ENCODE results near the gene HSPH1.
A peak's percentile ranks its signal among the peaks of the same experiment; 100 is the strongest.

HSPH1 gene

GRCh38 chr13:31166591-31166990 is 4.9 kb upstream of the HSPH1 start:
- H3K4me1 Mint-ChIP-seq (ENCODE audit: low read depth) = peaks cover 31% of the 10 kb centered on the region
- no peaks in the 10 kb centered on the region for H3K27me3 Mint-ChIP-seq (ENCODE audit: low read depth)
- no peaks in the 10 kb centered on the region for H3K9me3 Mint-ChIP-seq
- no peak overlapping the region for H3K4me3 Mint-ChIP-seq
- no peaks in the 10 kb centered on the region for H3K36me3 Mint-ChIP-seq (ENCODE audit: low read depth)
- H3K27ac Mint-ChIP-seq = no peak overlapping the region

- Mint-ChIP-seq H3K4me1 (ENCODE audit: low read depth) (peaks cover 38% of the 10 kb centered on the region), H3K27ac (peak overlapping the region; percentile 99), H3K27me3 (ENCODE audit: low read depth) (no peaks in the 10 kb centered on the region), H3K4me3 (peak overlapping the region; percentile 94), H3K9me3 (no peaks in the 10 kb centered on the region), H3K36me3 (ENCODE audit: low read depth) (peaks cover 17% of the 10 kb centered on the region)
These were observed 676 bp upstream of the HSPH1 start for GRCh38 chr13:31162151-31163008.

- Mint-ChIP-seq H3K4me1 (ENCODE audit: low read depth) (peaks cover 36% of the 10 kb centered on the region), H3K27me3 (ENCODE audit: low read depth) (no peaks in the 10 kb centered on the region), H3K27ac (peak overlapping the region; percentile 99), H3K9me3 (no peaks in the 10 kb centered on the region), H3K36me3 (ENCODE audit: low read depth) (peaks cover 19% of the 10 kb centered on the region), H3K4me3 (peak overlapping the region; percentile 94)
These were observed 697 bp downstream of the HSPH1 start for GRCh38 chr13:31160857-31161556.

GRCh38 chr13:31159306-31159705 is 2.4 kb downstream of the HSPH1 start:
- H3K4me1 Mint-ChIP-seq (ENCODE audit: low read depth) = peaks cover 44% of the 10 kb centered on the region

GRCh38 chr13:31154939-31155338 is 6.8 kb downstream of the HSPH1 start:
- Mint-ChIP-seq H3K36me3 (ENCODE audit: low read depth) (peaks cover 55% of the 10 kb centered on the region), H3K27me3 (ENCODE audit: low read depth) (no peaks in the 10 kb centered on the region), H3K9me3 (no peaks in the 10 kb centered on the region), H3K27ac (no peak overlapping the region), H3K4me1 (ENCODE audit: low read depth) (peaks cover 36% of the 10 kb centered on the region), H3K4me3 (no peak overlapping the region)

More at GRCh38 chr13:31159306-31159705, 2.4 kb downstream of the HSPH1 start:
- H3K27ac Mint-ChIP-seq = peak overlapping the region; percentile 64
- peak overlapping the region; percentile 94 for H3K4me3 Mint-ChIP-seq
- peaks cover 26% of the 10 kb centered on the region for H3K36me3 Mint-ChIP-seq (ENCODE audit: low read depth)
- H3K27me3 Mint-ChIP-seq (ENCODE audit: low read depth) = no peaks in the 10 kb centered on the region
- H3K9me3 Mint-ChIP-seq = no peaks in the 10 kb centered on the region

GRCh38 chr13:31151837-31152236 is 9.9 kb downstream of the HSPH1 start:
- H3K36me3 Mint-ChIP-seq (ENCODE audit: low read depth) = peaks cover 60% of the 10 kb centered on the region
- no peak overlapping the region for H3K4me3 Mint-ChIP-seq
- H3K9me3 Mint-ChIP-seq = no peaks in the 10 kb centered on the region
- no peaks in the 10 kb centered on the region for H3K27me3 Mint-ChIP-seq (ENCODE audit: low read depth)
- H3K4me1 Mint-ChIP-seq (ENCODE audit: low read depth) = peaks cover 27% of the 10 kb centered on the region
- H3K27ac Mint-ChIP-seq = no peak overlapping the region

GRCh38 chr13:31150315-31150985 is 11.3 kb downstream of the HSPH1 start:
- H3K36me3 Mint-ChIP-seq (ENCODE audit: low read depth) = peaks cover 70% of the 10 kb centered on the region
- no peak overlapping the region for H3K27ac Mint-ChIP-seq
- H3K4me3 Mint-ChIP-seq = no peak overlapping the region
- no peaks in the 10 kb centered on the region for H3K27me3 Mint-ChIP-seq (ENCODE audit: low read depth)
- H3K4me1 Mint-ChIP-seq (ENCODE audit: low read depth) = peaks cover 26% of the 10 kb centered on the region
- H3K9me3 Mint-ChIP-seq = no peaks in the 10 kb centered on the region

- Mint-ChIP-seq H3K4me3 (no peak overlapping the region), H3K36me3 (ENCODE audit: low read depth) (peaks cover 74% of the 10 kb centered on the region), H3K9me3 (no peaks in the 10 kb centered on the region), H3K27ac (no peak overlapping the region), H3K4me1 (ENCODE audit: low read depth) (peaks cover 30% of the 10 kb centered on the region), H3K27me3 (ENCODE audit: low read depth) (no peaks in the 10 kb centered on the region)
These were observed 12.1 kb downstream of the HSPH1 start for GRCh38 chr13:31149604-31150003.

GRCh38 chr13:31145417-31145816 is 16.3 kb downstream of the HSPH1 start:
- H3K27ac Mint-ChIP-seq = no peak overlapping the region
- no peaks in the 10 kb centered on the region for H3K9me3 Mint-ChIP-seq
- no peak overlapping the region for H3K4me3 Mint-ChIP-seq
- H3K36me3 Mint-ChIP-seq (ENCODE audit: low read depth) = peaks cover 73% of the 10 kb centered on the region
- peaks cover 28% of the 10 kb centered on the region for H3K4me1 Mint-ChIP-seq (ENCODE audit: low read depth)
- H3K27me3 Mint-ChIP-seq (ENCODE audit: low read depth) = no peaks in the 10 kb centered on the region

- no peaks in the 10 kb centered on the region for H3K9me3 Mint-ChIP-seq
- peaks cover 32% of the 10 kb centered on the region for H3K4me1 Mint-ChIP-seq (ENCODE audit: low read depth)
- H3K27ac Mint-ChIP-seq = no peak overlapping the region
- peaks cover 64% of the 10 kb centered on the region for H3K36me3 Mint-ChIP-seq (ENCODE audit: low read depth)
- H3K4me3 Mint-ChIP-seq = no peak overlapping the region
- H3K27me3 Mint-ChIP-seq (ENCODE audit: low read depth) = no peaks in the 10 kb centered on the region
These were observed 23.2 kb downstream of the HSPH1 start for GRCh38 chr13:31138515-31138914.

- no peak overlapping the region for H3K27ac Mint-ChIP-seq
- H3K4me3 Mint-ChIP-seq = no peak overlapping the region
- peaks cover 50% of the 10 kb centered on the region for H3K36me3 Mint-ChIP-seq (ENCODE audit: low read depth)
- peaks cover 32% of the 10 kb centered on the region for H3K4me1 Mint-ChIP-seq (ENCODE audit: low read depth)
- H3K27me3 Mint-ChIP-seq (ENCODE audit: low read depth) = no peaks in the 10 kb centered on the region
- no peaks in the 10 kb centered on the region for H3K9me3 Mint-ChIP-seq
These were observed 25.0 kb downstream of the HSPH1 start for GRCh38 chr13:31136724-31137123.

GRCh38 chr13:31134039-31134711 is 27.5 kb downstream of the HSPH1 start:
- Mint-ChIP-seq H3K36me3 (ENCODE audit: low read depth) (peaks cover 37% of the 10 kb centered on the region), H3K4me3 (peak overlapping the region; percentile 16), H3K27me3 (ENCODE audit: low read depth) (no peaks in the 10 kb centered on the region), H3K4me1 (ENCODE audit: low read depth) (peaks cover 37% of the 10 kb centered on the region), H3K27ac (peak overlapping the region; percentile 69), H3K9me3 (no peaks in the 10 kb centered on the region)

GRCh38 chr13:31133621-31134020 is 28.1 kb downstream of the HSPH1 start:
- peak overlapping the region; percentile 69 for H3K27ac Mint-ChIP-seq
- H3K27me3 Mint-ChIP-seq (ENCODE audit: low read depth) = peaks cover 4% of the 10 kb centered on the region
- peaks cover 33% of the 10 kb centered on the region for H3K36me3 Mint-ChIP-seq (ENCODE audit: low read depth)
- no peaks in the 10 kb centered on the region for H3K9me3 Mint-ChIP-seq
- H3K4me1 Mint-ChIP-seq (ENCODE audit: low read depth) = peaks cover 38% of the 10 kb centered on the region
- H3K4me3 Mint-ChIP-seq = no peak overlapping the region

- Mint-ChIP-seq H3K27me3 (ENCODE audit: low read depth) (peaks cover 10% of the 10 kb centered on the region), H3K9me3 (no peaks in the 10 kb centered on the region), H3K4me1 (ENCODE audit: low read depth) (peaks cover 29% of the 10 kb centered on the region), H3K36me3 (ENCODE audit: low read depth) (peaks cover 16% of the 10 kb centered on the region), H3K27ac (peak overlapping the region; percentile 16), H3K4me3 (no peak overlapping the region)
These were observed 30.2 kb downstream of the HSPH1 start for GRCh38 chr13:31131470-31131961.

Data from T-helper 1 cell treated with Interleukin-12 subunit alpha and Interleukin-12 subunit beta and Interleukin-4 antibody, amounts not matched to agents 30 μg/mL and 1 μg/mL, for 36 hours (primary cell).